ENCODE measurements around the gene SHROOM3. TPM values are rescaled to one million over a fixed set of nuclear protein-coding genes. Genes with fewer than 3 reads are reported as not detected.

Gene SHROOM3
- total and polyA plus RNA-seq, 2 experiments from 2014 or later, result 11.3 to 73.5 TPM

DNA sequence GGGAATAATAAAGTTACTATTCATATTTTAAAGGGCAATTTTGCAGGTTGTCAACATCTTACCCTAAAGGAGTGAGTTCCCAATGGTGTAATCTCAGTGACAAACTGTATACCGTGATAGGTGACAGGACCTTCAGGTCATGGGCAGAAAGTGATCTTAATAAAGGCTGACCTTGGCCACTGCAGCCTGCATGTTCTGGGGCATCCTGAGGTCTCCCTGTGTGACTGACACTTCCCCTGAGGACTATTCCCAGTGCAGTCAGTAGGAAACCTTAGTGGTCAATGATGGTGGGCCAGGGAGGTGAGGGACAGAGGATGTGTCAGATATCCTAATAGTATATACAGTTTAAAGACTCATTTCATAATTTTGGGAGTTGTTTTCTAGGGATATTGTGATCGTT, 137.2 kb downstream of the SHROOM3 start:
- no peak for TF ChIP-seq CREB1 (CRISPR knock-in tag; IDR thresholded peaks at IDR 0.05; ENCODE audit: low read depth)
- no peak for TF ChIP-seq EZH2 (IDR thresholded peaks at IDR 0.05; ENCODE audit: low read depth, unreplicated experiment)
- TF ChIP-seq, protein P1, sequence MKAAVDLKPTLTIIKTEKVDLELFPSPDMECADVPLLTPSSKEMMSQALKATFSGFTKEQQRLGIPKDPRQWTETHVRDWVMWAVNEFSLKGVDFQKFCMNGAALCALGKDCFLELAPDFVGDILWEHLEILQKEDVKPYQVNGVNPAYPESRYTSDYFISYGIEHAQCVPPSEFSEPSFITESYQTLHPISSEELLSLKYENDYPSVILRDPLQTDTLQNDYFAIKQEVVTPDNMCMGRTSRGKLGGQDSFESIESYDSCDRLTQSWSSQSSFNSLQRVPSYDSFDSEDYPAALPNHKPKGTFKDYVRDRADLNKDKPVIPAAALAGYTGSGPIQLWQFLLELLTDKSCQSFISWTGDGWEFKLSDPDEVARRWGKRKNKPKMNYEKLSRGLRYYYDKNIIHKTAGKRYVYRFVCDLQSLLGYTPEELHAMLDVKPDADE (IDR thresholded peaks at IDR 0.05), result no peak
- TF ChIP-seq, protein P2, sequence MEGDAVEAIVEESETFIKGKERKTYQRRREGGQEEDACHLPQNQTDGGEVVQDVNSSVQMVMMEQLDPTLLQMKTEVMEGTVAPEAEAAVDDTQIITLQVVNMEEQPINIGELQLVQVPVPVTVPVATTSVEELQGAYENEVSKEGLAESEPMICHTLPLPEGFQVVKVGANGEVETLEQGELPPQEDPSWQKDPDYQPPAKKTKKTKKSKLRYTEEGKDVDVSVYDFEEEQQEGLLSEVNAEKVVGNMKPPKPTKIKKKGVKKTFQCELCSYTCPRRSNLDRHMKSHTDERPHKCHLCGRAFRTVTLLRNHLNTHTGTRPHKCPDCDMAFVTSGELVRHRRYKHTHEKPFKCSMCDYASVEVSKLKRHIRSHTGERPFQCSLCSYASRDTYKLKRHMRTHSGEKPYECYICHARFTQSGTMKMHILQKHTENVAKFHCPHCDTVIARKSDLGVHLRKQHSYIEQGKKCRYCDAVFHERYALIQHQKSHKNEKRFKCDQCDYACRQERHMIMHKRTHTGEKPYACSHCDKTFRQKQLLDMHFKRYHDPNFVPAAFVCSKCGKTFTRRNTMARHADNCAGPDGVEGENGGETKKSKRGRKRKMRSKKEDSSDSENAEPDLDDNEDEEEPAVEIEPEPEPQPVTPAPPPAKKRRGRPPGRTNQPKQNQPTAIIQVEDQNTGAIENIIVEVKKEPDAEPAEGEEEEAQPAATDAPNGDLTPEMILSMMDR (conservative IDR thresholded peaks at IDR 0.05; ENCODE audit: low read depth in 2 of 2), result no peak
- no peak for TF ChIP-seq ZNF331 (CRISPR knock-in tag; IDR thresholded peaks at IDR 0.05; ENCODE audit: low read depth)
- no peak for TF ChIP-seq ZNF114 (CRISPR knock-in tag; IDR thresholded peaks at IDR 0.05)
- TF ChIP-seq, protein P3, sequence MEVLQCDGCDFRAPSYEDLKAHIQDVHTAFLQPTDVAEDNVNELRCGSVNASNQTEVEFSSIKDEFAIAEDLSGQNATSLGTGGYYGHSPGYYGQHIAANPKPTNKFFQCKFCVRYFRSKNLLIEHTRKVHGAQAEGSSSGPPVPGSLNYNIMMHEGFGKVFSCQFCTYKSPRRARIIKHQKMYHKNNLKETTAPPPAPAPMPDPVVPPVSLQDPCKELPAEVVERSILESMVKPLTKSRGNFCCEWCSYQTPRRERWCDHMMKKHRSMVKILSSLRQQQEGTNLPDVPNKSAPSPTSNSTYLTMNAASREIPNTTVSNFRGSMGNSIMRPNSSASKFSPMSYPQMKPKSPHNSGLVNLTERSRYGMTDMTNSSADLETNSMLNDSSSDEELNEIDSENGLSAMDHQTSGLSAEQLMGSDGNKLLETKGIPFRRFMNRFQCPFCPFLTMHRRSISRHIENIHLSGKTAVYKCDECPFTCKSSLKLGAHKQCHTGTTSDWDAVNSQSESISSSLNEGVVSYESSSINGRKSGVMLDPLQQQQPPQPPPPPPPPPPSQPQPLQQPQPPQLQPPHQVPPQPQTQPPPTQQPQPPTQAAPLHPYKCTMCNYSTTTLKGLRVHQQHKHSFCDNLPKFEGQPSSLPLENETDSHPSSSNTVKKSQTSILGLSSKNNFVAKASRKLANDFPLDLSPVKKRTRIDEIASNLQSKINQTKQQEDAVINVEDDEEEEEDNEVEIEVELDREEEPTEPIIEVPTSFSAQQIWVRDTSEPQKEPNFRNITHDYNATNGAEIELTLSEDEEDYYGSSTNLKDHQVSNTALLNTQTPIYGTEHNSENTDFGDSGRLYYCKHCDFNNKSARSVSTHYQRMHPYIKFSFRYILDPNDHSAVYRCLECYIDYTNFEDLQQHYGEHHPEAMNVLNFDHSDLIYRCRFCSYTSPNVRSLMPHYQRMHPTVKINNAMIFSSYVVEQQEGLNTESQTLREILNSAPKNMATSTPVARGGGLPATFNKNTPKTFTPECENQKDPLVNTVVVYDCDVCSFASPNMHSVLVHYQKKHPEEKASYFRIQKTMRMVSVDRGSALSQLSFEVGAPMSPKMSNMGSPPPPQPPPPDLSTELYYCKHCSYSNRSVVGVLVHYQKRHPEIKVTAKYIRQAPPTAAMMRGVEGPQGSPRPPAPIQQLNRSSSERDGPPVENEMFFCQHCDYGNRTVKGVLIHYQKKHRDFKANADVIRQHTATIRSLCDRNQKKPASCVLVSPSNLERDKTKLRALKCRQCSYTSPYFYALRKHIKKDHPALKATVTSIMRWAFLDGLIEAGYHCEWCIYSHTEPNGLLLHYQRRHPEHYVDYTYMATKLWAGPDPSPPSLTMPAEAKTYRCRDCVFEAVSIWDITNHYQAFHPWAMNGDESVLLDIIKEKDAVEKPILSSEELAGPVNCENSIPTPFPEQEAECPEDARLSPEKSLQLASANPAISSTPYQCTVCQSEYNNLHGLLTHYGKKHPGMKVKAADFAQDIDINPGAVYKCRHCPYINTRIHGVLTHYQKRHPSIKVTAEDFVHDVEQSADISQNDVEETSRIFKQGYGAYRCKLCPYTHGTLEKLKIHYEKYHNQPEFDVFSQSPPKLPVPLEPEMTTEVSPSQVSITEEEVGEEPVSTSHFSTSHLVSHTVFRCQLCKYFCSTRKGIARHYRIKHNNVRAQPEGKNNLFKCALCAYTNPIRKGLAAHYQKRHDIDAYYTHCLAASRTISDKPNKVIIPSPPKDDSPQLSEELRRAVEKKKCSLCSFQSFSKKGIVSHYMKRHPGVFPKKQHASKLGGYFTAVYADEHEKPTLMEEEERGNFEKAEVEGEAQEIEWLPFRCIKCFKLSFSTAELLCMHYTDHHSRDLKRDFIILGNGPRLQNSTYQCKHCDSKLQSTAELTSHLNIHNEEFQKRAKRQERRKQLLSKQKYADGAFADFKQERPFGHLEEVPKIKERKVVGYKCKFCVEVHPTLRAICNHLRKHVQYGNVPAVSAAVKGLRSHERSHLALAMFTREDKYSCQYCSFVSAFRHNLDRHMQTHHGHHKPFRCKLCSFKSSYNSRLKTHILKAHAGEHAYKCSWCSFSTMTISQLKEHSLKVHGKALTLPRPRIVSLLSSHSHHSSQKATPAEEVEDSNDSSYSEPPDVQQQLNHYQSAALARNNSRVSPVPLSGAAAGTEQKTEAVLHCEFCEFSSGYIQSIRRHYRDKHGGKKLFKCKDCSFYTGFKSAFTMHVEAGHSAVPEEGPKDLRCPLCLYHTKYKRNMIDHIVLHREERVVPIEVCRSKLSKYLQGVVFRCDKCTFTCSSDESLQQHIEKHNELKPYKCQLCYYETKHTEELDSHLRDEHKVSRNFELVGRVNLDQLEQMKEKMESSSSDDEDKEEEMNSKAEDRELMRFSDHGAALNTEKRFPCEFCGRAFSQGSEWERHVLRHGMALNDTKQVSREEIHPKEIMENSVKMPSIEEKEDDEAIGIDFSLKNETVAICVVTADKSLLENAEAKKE (CRISPR knock-in tag; IDR thresholded peaks at IDR 0.05), result no peak
- TF ChIP-seq JUNB (IDR thresholded peaks at IDR 0.05; ENCODE audit: unreplicated experiment), result no peak
- H2AFZ ChIP-seq, result no peak overlapping the region
- DNase-seq (ENCODE audit: low spot score), result no peak
- ATAC-seq, result no peak
- H3K36me3 ChIP-seq (ENCODE audit: insufficient read depth), result no peaks in the 10 kb centered on the region
- no peak overlapping the region for H3K4me3 ChIP-seq
- H3K27ac ChIP-seq (ENCODE audit: low read depth), result no peak overlapping the region
- no peak overlapping the region for H3K4me2 ChIP-seq
- Mint-ChIP-seq H3K27me3 (ENCODE audit: insufficient read depth, low read depth, poor library complexity) (peaks cover 4% of the 10 kb centered on the region), H3K27ac (no peak overlapping the region), H3K4me3 (no peak overlapping the region), H3K36me3 (ENCODE audit: low read depth) (no peaks in the 10 kb centered on the region; the same call in 2 of the 3 replicates), H3K9me3 (no peaks in the 10 kb centered on the region), H3K4me1 (peaks cover 21% of the 10 kb centered on the region)
- no peaks in the 10 kb centered on the region for H3K79me2 ChIP-seq (replicated peaks; ENCODE audit: insufficient read depth)
- H3K27me3 ChIP-seq (ENCODE audit: insufficient read depth), result no peaks in the 10 kb centered on the region
- no peaks in the 10 kb centered on the region for H4K20me1 ChIP-seq (replicated peaks; ENCODE audit: insufficient read depth)
- no peaks in the 10 kb centered on the region; the same call in none of the 2 replicates for H3K4me1 ChIP-seq (ENCODE audit: insufficient read depth)
- no peaks in the 10 kb centered on the region for H3F3A ChIP-seq (replicated peaks; ENCODE audit: low read depth)
- H3K9me2 ChIP-seq (ENCODE audit: insufficient read depth), result 0 out of 2 replicates have a peak, but pooled peaks cover 6% of the 10 kb centered on the region

Measured in GM23338 (cell line).